Subcutaneous adipose tissue (tissue), 4 donors: ENCODE measurements around the gene UCN. TPM values are rescaled to one million over a fixed set of nuclear protein-coding genes. Genes with fewer than 3 reads are reported as not detected.

Source experiments
- total RNA-seq, 4 donors: library from RNA; depleted of rRNA; stranded (reverse); fragments of >200 nt; gene quantifications; one replicate each; pipeline ENCODE4 v1.1.0, GENCODE V29; 2016
- TF ChIP-seq, protein P1 (sequence below): fragments of 450-650 bp; IDR thresholded peaks from one replicate; pipeline ENCODE4 v1.5.1; 2016; ENCODE audit warnings: low read depth, mild to moderate bottlenecking, control low read depth, antibody characterized with exemption, moderate library complexity

Gene UCN
- total RNA-seq, 4 donors from 2014 or later, result 1.7 to 3.4 (median 2.9) TPM; not detected in 1

DNA sequence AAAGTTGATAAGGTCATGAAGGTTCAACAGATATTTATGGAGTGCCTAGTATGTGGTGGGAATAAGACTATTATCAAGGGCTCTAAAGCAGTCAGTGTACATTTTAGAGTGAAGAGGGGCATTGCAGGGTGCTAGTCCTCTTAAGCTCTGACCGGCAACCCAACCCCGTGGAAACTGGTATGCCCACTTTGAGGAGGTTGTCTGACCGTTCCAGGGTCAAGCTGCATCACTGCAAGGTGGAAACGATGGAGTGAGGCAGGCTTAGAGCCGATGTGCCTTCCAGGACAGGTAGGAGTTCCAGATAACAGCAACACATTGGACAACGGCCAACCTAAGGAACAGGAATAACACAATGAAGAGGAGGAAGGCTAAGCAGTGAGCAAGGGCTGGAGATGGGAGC, 1.4 kb upstream of the UCN start:
- TF ChIP-seq, protein P1, sequence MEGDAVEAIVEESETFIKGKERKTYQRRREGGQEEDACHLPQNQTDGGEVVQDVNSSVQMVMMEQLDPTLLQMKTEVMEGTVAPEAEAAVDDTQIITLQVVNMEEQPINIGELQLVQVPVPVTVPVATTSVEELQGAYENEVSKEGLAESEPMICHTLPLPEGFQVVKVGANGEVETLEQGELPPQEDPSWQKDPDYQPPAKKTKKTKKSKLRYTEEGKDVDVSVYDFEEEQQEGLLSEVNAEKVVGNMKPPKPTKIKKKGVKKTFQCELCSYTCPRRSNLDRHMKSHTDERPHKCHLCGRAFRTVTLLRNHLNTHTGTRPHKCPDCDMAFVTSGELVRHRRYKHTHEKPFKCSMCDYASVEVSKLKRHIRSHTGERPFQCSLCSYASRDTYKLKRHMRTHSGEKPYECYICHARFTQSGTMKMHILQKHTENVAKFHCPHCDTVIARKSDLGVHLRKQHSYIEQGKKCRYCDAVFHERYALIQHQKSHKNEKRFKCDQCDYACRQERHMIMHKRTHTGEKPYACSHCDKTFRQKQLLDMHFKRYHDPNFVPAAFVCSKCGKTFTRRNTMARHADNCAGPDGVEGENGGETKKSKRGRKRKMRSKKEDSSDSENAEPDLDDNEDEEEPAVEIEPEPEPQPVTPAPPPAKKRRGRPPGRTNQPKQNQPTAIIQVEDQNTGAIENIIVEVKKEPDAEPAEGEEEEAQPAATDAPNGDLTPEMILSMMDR, result no peak

DNA sequence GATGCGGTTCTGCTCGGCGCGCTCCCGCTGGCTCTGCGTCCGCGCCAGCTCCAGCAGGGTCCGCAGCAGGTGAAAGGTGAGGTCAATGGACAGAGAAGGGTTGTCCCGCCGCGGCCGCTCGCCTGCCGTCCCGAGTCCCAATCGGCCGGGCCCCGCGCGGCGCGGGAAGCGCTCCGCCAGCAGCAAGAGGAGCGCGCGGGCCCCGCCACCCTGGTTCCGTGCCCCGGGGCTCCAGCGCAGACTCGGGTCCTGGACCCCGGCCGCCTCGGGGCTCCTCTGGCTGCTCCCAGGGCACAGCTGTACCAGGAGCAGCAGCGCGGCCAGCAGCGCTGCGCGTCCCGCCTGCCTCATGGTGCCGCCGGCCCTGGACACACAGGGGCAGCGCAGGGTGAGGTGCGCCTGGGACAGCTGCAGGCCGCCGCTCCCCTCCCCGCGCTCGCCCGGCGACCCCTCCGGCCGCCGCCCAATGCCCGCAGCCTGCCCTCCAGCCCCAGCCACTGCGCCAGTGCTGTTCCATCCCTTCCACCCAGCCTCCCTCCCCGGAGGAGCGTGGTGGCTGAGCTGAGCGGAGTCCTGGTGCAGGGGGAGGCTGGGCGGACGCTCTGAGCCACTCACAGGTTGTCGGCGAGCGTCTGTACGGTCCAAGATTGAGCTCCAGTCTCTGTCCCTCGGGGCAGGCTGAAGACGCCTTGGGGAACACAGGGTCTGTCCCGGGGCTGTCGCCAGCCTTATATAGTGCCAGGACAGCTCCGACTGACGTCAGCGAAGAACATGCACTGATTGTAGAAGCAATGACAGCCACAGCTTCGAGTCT, 493 bp downstream of the UCN start:
- TF ChIP-seq, protein P1, result no peak

DNA sequence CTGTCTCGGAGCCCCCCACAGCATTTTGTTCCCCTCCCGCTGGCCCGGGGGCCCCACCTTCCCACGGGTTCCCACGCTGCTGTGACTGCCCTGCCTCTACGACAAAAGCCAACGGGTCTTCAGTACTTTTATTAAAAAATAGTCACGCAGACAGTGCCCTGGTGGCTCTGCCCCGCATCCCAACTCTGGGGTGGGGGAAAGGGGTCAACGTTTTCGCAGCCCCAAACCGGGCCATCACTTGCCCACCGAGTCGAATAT, 1.0 kb downstream of the UCN start:
- TF ChIP-seq, protein P1, result no peak

DNA sequence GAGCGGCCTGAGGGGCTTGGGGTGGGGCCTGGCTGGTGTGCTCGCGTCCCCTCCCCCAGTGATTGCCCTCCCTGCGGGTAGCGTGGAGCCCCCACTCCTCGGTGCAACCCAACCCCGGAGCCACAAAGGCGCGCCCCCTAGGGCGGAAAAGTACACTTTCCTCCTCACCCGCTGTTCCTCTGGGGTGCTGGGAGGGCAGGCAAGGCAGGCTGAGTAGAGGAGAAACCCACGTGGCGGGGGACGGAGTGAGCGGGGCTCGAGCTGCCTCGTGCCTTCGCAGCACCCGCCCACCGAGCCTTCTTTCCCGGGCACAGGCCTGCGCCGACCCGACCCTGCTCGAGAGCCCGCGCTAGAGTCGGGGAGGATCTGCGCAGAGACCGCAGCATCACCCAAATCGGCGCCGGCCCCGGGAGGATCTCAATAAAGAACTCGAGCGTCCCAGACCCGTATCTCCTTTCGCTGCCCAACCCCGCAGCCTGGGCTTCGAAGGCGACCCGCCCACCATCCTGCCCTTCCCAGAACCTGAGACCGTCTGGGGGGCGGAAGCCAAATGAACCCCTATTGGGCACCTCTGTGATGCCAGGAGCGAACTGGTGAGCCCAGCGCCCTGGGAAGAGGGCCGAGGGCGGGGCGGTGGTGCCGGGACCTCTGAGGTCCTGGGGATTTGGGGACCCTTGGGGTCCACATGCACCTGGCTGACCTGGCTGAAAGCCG, 1.5 kb downstream of the UCN start:
- TF ChIP-seq, protein P1, result no peak

DNA sequence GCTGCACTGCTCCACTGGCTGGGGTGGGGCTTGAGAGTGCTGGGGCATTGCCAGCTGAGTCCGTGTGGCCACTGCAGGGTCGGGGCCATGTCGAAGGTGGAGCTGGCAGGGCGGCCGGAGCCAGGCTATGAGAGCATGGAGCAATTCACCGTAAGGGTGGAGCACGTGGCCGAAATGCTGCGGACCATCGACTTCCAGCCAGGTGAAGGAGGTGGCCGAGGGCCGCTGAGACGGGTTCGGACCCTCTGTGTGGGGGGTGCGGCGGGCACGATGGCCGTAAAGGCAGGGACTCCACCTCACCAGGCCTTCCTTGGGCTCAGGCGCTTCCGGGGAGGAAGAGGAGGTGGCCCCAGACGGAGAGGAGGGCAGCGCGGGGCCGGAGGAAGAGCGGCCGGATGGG, 2.1 kb downstream of the UCN start:
- TF ChIP-seq, protein P1, result no peak

DNA sequence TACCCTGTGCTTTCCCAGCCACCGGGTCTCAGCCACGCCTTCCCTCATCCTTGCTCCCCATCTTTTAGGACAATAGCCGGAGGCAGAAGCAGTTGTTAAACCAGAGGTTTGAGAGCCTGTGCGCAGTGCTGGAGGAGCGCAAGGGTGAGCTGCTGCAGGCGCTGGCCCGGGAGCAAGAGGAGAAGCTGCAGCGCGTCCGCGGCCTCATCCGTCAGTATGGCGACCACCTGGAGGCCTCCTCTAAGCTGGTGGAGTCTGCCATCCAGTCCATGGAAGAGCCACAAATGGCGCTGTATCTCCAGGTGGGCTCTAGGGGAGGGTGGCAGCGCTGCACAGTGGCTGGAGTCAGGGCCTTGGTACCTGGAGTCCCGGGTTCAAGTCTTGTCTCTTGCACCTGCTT, 2.7 kb downstream of the UCN start:
- TF ChIP-seq, protein P1, result no peak

DNA sequence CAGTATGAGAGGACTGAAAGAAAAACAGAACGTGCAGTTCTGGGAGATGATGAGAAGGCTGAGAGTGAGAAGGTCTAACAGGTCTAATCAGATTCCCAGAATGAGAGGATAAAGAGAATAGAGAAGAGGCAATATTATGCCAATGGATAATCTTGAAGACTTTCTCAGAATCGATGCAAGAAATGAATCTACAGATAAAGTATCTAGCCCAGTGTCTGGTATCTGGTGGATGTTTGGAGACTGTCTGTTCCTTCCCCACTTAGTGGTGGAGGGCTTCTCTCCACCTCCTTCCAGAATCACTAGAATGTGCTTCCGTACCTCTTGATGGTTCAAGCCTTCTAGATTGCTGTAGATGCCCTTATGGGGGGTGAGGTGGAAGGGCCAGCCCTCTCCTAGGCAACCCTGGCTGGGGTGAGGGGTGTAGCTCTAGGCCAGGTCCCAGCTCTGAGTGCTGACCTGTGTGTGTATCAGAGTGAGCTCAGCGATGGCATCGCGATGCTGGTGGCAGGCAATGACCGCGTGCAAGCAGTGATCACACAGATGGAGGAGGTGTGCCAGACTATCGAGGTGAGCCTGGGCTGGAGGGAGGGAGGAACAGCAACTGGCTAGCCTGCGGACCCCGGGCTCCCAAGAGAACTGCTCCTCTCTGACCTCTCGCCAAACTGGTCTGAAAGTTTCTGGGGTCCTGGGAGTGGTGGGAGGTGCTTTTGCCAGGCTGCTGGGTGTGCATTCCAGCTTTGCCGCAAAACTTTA, 3.6 kb downstream of the UCN start:
- TF ChIP-seq, protein P1, result no peak
